ENCODE results near the gene PYGM.

The PYGM gene

DNA sequence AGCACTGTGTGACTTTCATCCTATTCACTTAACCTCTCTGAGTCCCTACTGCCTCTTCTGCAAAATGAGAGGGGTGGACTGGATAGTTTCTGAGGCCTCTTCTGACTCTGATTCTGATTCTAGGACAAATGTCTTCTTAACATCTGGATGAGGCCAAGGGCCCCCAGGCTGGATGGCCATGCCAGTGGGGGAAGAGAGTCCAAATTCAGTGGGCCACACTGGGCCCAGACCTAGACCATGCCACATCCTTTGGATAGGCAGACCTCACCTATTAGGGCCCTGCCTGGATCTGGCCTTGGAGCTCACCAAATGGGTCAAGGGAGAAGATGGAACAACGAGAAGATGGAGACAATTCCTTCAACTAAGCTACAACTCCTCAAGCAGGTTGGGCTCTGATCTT lies 61.3 kb downstream of the PYGM start:
- no peaks in the 10 kb centered on the region for H3K4me1 Mint-ChIP-seq (ENCODE audit: low read depth)
- no peak overlapping the region for H3K27ac Mint-ChIP-seq
- H3K4me3 Mint-ChIP-seq: no peak overlapping the region
- H3K9me3 Mint-ChIP-seq (ENCODE audit: low read depth): no peaks in the 10 kb centered on the region
- H3K27me3 Mint-ChIP-seq: peaks cover 4% of the 10 kb centered on the region
- H3K36me3 Mint-ChIP-seq: no peaks in the 10 kb centered on the region

DNA sequence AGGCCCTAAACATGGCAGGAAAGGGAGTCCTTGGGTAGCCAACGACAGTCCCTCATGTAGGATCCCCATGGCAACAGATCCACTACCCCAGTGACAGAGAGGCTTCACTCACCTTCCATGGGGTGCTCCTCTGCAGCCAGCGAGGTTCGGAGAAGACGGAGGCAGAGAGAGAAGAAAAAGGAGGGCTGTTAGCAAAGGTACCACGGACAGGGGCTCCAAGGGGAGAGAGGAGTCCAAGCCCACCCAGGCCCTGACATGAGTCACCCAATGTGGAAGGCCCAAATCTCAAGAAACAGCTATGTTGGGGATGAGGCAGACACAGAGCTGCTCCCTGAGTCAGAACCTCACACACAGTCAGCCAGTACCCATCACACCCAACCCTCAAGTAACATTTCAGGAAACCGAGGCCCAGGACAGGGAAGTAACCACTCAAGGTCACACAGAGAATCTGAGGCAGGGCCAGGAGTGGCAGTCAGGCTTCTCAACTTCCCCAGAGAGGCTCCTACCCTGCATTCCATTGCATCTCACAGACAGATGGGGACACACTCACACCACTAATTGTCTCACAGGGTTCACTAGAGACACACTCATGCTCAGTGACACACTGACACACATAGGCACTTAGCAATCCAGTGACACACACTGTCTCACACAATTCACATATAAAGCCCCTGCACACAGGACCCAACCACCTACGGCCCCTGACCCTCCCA lies 62.0 kb downstream of the PYGM start:
- no peaks in the 10 kb centered on the region for H3K36me3 Mint-ChIP-seq
- H3K9me3 Mint-ChIP-seq (ENCODE audit: low read depth): no peaks in the 10 kb centered on the region
- peaks cover 5% of the 10 kb centered on the region for H3K27me3 Mint-ChIP-seq
- H3K4me3 Mint-ChIP-seq: no peak overlapping the region
- H3K4me1 Mint-ChIP-seq (ENCODE audit: low read depth): peaks cover 6% of the 10 kb centered on the region
- H3K27ac Mint-ChIP-seq: no peak overlapping the region

All from activated naive CD8-positive, alpha-beta T cell (primary cell).